Bronchial epithelial cell (primary cell): ENCODE measurements around the gene PPP3CA. TPM values are rescaled to one million over a fixed set of nuclear protein-coding genes. Genes with fewer than 3 reads are reported as not detected.
"Not testable (repeated sequence)": the region's sequence is repeated elsewhere in the genome, so short reads cannot be mapped to it uniquely, and the experiment has no call there.

Experiments used
- DNase-seq: peaks from one replicate; pipeline ENCODE4 v3.0.0-alpha.2; 2010; ENCODE audit warnings: low read depth
- FAIRE-seq: peaks from 2 replicates; lab custom pipeline; 2011; peaks lifted over from hg19 to GRCh38; lab: Jason Lieb, UNC
- H3K27me3 ChIP-seq: 2 replicates; pipeline ENCODE4 v1.5.1; 2011; ENCODE audit warnings: low read length; ENCODE audit not compliant: control insufficient read depth, insufficient read depth
- H3K36me3 ChIP-seq: 2 replicates; pipeline ENCODE4 v1.5.1; 2011; ENCODE audit warnings: low read length; ENCODE audit not compliant: control insufficient read depth, insufficient read depth
- H3K4me3 ChIP-seq: 2 replicates; pipeline ENCODE4 v1.5.1; 2011; ENCODE audit warnings: mild to moderate bottlenecking, low read depth, low read length, control low read depth
- CTCF ChIP-seq: IDR thresholded peaks from 2 replicates; pipeline ENCODE4 v1.5.1; 2011; ENCODE audit warnings: mild to moderate bottlenecking, moderate library complexity, low read length, control low read depth, inconsistent platforms; ENCODE audit not compliant: insufficient read depth, severe bottlenecking
- total RNA-seq: library from RNA; depleted of rRNA; stranded (reverse); fragments of >200 nt; gene quantifications from 2 replicates; pipeline ENCODE4 v1.2.1, GENCODE V29; 2014

PPP3CA gene
- total RNA-seq, 1 donor from 2014 or later = 48.2 TPM

DNA sequence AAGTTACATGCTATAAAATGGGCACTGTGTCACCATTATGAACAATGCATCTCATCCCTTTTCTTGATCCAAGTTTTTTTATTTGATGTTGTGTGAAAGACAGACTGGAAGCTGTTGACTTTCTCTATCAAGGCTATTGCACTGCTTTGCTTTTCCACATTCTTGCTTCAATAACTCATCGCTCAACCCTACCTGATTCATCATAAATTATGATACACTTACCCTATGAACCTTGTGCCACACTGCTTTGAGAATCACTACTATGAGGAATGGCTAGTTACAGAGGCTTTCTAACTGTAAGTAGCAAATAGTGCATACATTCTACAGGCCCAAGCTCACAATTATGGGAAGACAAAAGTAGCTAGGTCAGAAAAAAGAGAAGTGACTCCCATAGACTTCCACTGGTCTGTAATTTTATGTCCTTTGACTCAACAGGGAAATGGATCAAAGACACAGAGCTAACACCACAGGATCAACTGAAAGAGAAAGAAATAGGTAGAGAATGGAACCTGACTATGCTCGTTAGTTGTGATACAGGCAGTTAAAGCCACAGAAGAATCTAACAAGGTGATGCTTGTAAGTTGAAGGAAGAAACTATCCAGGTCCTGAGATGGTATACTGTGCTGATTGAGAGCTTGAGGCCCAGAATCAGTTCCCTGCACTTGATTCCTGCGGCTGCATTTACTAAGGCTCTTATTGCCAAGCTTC lies 163.5 kb downstream of the PPP3CA start:
- DNase-seq (peak; percentile 84), FAIRE-seq (no peak)
- Histone ChIP-seq H3K27me3 (no peaks in the 10 kb centered on the region), H3K4me3 (no peak overlapping the region), H3K36me3 (no peaks in the 10 kb centered on the region)
- no peak for TF ChIP-seq CTCF

GRCh38 chr4:101183221-101183620 lies 164.1 kb downstream of the PPP3CA start:
- Histone ChIP-seq H3K27me3 (no peaks in the 10 kb centered on the region), H3K36me3 (no peaks in the 10 kb centered on the region), H3K4me3 (no peak overlapping the region)
- no peak for FAIRE-seq
- DNase-seq = no peak
- no peak for TF ChIP-seq CTCF

- not testable (repeated sequence) for H3K36me3 ChIP-seq, FAIRE-seq, H3K27me3 ChIP-seq, DNase-seq, H3K4me3 ChIP-seq
Observed at GRCh38 chr4:101182688-101183087, 164.6 kb downstream of the PPP3CA start.

DNA sequence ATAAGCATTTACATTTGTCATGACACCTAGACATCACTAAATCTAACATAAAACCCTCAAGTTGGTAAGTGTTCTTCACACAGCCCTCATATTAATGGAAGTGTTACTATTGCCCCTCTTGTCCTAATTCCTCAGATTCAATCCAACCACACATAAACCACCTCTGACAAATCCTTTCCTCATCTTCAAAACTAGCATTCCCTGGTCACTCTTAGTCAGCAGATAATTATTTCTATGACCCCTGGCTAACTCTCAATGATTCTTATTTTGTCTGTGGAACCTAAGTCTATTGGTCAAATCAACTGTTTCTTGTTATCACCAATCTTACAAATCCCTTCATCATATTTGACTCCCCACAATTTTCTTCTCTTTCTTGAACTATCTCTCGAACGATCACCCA lies 168.6 kb downstream of the PPP3CA start:
- no peak overlapping the region for H3K4me3 ChIP-seq
- FAIRE-seq (no peak), DNase-seq (no peak)
- H3K36me3 ChIP-seq = no peaks in the 10 kb centered on the region
- H3K27me3 ChIP-seq = no peaks in the 10 kb centered on the region
- TF ChIP-seq CTCF = no peak

DNA sequence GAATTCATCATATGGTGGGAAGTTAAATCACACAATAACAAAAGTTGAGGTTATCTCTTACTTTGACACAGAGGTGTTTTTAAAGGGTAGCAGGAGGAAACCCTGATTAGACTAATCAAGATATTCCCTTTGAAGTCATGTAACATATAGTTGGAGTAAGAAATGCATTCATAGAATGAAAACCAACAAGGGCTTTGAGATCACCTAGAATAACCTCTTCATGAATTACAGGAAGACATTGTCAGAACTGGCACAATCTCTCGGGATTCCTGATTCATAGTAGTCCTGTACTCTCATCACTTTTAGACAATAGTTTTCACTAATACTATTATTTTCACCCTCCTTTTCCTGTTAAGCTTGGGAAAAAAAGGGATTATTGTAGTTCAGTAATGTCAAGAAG lies 170.2 kb downstream of the PPP3CA start:
- no peak for TF ChIP-seq CTCF
- DNase-seq (no peak), FAIRE-seq (no peak)
- no peak overlapping the region for H3K4me3 ChIP-seq
- no peaks in the 10 kb centered on the region for H3K27me3 ChIP-seq
- no peaks in the 10 kb centered on the region for H3K36me3 ChIP-seq

GRCh38 chr4:101175896-101176676 lies 171.2 kb downstream of the PPP3CA start:
- FAIRE-seq = no peak
- DNase-seq = no peak

More at GRCh38 chr4:101175896-101176676, 171.2 kb downstream of the PPP3CA start:
- Histone ChIP-seq H3K27me3 (no peaks in the 10 kb centered on the region), H3K4me3 (no peak overlapping the region), H3K36me3 (no peaks in the 10 kb centered on the region)
- TF ChIP-seq CTCF = no peak
